Measurements from ENCODE around the gene B3GNT5.

Gene B3GNT5

GRCh38 chr3:183298701-183299153, 45.7 kb downstream of the B3GNT5 start:
- no peak for DNase-seq

- DNase-seq = no peak
Observed at GRCh38 chr3:183299976-183300375, 46.9 kb downstream of the B3GNT5 start.

- no peak for DNase-seq
Observed at GRCh38 chr3:183300996-183301562, 48.0 kb downstream of the B3GNT5 start.

GRCh38 chr3:183301937-183302580, 49.0 kb downstream of the B3GNT5 start:
- DNase-seq = no peak

GRCh38 chr3:183303690-183304089, 50.6 kb downstream of the B3GNT5 start:
- DNase-seq = no peak

GRCh38 chr3:183306798-183307671, 54.0 kb downstream of the B3GNT5 start:
- peak; percentile 56 for DNase-seq

- DNase-seq = no peak
Observed at GRCh38 chr3:183307749-183308148, 54.7 kb downstream of the B3GNT5 start.

- DNase-seq = no peak
Observed at GRCh38 chr3:183308751-183309150, 55.7 kb downstream of the B3GNT5 start.

- DNase-seq = no peak
Observed at GRCh38 chr3:183309276-183309675, 56.2 kb downstream of the B3GNT5 start.

GRCh38 chr3:183310936-183311335, 57.9 kb downstream of the B3GNT5 start:
- no peak for DNase-seq

- no peak for DNase-seq
Observed at GRCh38 chr3:183312433-183312832, 59.4 kb downstream of the B3GNT5 start.

- no peak for DNase-seq
Observed at GRCh38 chr3:183313351-183313750, 60.3 kb downstream of the B3GNT5 start.

- no peak for DNase-seq
Observed at GRCh38 chr3:183313764-183314163, 60.7 kb downstream of the B3GNT5 start.

GRCh38 chr3:183315739-183316138, 62.7 kb downstream of the B3GNT5 start:
- no peak for DNase-seq

GRCh38 chr3:183317271-183317670, 64.2 kb downstream of the B3GNT5 start:
- no peak for DNase-seq

GRCh38 chr3:183317886-183318865, 65.1 kb downstream of the B3GNT5 start:
- DNase-seq = no peak

- no peak for DNase-seq
Observed at GRCh38 chr3:183318877-183319276, 65.8 kb downstream of the B3GNT5 start.

- DNase-seq = no peak
Observed at GRCh38 chr3:183319371-183319770, 66.3 kb downstream of the B3GNT5 start.

Data from KG1 (cell line).